GM12892 (cell line): ENCODE measurements around the gene STRBP.

Experiments used
- POLR2A ChIP-seq: IDR thresholded peaks from 2 replicates; pipeline ENCODE4 v1.6.1; 2011; ENCODE audit warnings: low read depth, low read length, control low read depth
- TAF1 ChIP-seq: IDR thresholded peaks from 2 replicates; pipeline ENCODE4 v1.6.1; 2011; ENCODE audit warnings: low read depth, mild to moderate bottlenecking, control low read depth, low read length, borderline replicate concordance

- TF ChIP-seq TAF1, result no peak
- no peak for TF ChIP-seq POLR2A
Measured at GRCh38 chr9:123262338-123262737, 6.0 kb downstream of the STRBP start.
